GM21717 (cell line): ENCODE measurements around the gene MMP23B.

Experiments used
- ATAC-seq: cut with Tn5 transposase; IDR thresholded peaks from one replicate; pipeline ENCODE4 v1.9.1; 2021; ENCODE audit warnings: mild to moderate bottlenecking, moderate library complexity; ENCODE audit not compliant: unreplicated experiment

Gene MMP23B

DNA sequence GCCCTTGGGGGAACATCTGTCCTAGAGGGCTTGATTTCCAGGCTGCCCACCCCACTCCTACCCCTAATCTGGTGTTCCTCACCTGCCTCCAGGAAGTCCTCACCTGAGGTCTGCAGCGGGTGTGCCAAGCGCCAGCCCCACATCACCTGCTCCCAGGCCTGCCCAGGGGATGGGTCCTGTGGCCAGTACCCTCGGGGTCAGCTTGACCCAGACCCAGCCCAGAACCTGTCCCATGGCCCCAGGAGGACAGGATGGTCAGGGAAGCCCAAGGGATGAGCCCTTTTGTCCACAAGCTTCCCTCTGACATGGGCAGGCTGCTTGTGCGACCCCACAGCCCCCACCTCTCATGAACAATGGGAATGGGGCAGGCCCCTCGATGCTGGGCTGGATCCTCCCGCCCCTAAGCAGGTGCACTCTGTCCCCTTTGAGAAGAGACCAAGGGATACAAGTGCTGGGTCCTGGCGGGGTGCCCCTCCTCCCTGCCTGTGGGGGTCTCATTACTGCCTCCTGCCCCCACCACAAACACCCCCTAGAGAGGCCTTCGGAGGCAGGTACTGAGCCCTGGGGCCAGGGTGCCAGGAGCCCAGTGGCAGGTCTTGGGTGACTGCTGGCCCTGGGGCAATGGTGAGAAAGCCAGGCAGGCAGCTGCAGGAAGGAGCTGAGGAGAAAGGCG, 13.4 kb upstream of the MMP23B start:
- ATAC-seq: no peak

DNA sequence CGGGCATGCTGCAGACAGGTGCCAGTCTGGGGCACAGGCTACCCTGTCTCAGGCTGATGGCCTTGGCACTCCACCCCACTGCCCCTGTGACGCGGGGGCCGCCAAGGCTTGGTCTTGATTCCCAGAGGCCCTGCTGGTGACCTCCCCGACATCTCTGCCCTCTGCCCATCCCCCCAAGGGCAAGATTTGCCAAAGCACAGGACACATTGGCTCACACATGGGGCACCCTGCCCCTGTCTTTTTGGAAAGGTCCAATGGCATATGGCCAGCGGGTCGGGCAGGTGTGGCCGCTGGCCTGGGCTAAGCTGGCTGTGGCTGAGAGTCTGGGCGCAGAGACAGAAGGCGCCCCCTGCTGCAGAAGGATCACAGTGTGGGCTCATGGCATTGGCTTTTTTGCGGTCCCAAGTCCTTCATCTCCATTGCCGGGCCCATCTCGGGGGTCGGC, 12.0 kb upstream of the MMP23B start:
- ATAC-seq: no peak

DNA sequence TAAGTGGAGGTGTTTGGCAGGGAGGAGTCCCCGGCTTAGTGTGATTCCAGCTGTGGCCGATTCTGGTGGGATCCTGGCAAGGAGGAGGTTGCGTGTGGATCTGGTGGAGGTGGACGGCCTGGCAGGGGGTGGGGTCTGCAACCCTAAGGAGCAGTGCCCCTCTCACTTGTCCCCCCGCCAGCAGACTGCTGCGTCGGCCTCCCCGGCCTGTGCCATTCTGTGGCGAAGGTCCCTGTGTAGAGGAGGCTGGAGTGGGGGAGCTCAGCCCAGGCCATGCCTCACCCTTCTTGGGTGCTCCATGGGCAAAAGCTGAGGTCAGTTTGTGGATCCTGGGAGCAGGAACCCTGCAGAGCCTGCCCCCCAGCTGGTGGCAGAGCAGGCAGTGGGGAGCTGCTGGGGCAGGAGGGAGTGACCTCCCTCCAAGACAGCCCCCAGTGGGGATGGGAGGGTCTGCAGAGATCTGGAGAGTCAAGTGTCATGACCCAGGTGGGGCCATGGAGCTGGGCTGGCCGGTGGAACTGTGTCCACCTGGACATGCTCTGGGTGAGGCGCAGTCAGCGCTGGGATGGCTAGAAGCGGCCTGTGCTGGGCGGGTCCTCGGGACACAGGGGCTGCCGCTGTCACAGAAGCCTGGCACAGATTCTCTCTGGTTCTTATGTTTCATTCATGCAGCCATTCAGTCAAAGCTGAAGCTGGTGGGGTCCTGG, 11.4 kb upstream of the MMP23B start:
- ATAC-seq: no peak

DNA sequence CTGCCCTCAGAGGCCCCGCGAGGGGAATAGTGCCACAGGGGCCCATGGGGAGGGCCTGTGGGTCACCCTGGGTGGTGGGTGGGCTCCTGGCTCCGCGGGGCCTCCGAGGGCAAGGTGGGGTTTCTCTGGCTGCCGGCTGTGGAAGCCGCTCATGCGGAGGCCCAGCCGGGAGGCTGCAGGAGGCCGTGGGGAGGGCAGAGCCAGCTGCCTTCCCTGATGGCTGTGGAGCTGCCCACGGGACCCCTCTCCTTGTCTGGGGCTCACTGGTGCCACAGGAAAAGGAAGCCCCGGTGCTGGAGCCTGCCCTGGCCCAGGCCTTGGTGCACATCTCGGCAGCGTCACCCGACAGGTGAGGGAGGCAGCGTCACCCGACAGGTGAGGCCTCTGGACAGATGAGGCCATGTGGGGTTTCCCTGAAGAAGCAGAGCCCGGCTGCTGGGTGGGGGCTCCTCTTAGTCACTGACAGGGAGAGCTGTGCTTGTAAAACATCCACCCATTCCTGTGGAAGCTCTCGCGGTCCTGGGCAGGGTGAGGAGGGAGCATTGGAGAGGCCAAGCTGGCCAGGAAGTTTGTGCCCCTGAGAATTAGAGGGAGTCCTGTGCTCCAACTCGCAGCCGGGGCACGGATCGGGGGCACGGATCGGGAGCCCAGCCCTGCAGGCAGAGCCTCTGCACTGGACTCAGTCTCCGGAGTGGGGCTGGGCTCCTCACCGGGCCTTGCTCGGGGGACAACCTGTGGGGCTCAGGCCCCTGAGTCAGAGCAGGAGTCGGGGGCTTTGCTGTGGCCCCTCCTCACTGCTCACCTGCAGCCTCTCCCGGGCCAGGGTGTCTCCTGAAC, 10.6 kb upstream of the MMP23B start:
- no peak for ATAC-seq

DNA sequence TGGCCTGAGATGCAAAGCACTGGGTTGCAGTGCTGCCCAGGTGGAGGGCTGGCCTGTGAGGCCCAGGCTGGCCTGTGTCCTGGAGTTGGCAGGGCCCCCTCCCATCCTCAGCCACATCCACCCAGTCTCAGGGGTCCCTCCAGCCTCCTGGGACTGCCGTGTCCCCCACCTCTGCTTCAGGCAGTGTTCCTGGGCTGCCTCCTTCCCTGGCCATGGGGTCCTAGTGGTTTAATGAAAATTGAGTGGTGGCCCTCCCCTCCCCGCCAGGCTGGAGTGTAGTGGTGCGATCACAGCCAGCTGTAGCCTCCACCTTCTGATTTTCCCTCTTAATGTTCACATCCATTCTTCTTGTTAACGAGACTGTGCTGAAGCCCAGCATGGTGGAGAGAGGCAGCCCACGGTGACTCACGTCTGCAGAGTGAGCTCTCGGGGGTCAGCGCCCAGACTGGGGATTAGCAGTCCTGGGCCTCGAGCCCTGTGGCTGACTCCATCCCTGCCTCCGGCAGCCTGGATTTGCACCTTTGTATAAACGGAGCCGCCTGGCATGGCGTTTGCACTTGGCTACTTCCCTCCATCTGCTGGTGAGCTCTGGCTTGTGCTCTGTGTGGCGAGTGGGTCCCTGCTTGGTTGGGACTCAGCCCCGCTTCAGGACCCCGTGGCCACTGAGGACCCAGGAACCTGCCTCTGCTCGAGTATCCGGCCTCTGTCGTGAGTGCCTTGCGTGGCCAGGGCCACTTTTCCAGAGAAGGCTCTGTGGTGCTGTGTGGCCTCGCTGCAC, 9.8 kb upstream of the MMP23B start:
- no peak for ATAC-seq

DNA sequence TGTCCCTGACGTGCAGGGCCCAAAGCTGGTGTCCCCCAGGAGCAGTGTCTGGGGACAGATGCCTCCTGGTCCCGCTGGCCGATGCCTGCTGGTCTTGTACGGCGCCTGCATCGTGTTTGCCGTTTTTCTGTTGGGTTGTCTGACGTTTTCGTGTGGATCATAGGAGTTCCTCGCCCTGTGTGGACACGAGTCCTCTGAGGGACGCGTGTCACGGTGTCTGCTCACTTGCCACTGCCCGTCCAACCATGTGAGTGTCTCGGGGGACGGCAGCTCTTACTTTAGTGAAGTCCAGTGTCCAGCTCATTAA, 9.2 kb upstream of the MMP23B start:
- ATAC-seq: no peak

DNA sequence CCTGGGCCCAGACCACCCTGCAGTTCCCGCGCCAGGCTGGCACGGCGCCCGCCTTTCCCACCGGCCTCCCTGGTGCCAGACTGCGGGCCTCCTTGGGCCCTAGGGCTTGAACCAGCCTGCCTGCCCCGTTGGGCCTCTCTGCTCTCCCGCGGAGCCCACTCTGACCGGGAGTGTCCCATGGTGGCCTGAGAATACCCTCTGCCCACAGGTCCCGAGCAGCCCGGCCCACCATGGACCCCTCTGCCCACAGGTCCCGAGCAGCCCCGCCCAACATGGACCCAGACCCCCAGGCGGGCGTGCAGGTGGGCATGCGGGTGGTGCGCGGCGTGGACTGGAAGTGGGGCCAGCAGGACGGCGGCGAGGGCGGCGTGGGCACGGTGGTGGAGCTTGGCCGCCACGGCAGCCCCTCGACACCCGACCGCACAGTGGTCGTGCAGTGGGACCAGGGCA, 8.8 kb upstream of the MMP23B start:
- no peak for ATAC-seq

DNA sequence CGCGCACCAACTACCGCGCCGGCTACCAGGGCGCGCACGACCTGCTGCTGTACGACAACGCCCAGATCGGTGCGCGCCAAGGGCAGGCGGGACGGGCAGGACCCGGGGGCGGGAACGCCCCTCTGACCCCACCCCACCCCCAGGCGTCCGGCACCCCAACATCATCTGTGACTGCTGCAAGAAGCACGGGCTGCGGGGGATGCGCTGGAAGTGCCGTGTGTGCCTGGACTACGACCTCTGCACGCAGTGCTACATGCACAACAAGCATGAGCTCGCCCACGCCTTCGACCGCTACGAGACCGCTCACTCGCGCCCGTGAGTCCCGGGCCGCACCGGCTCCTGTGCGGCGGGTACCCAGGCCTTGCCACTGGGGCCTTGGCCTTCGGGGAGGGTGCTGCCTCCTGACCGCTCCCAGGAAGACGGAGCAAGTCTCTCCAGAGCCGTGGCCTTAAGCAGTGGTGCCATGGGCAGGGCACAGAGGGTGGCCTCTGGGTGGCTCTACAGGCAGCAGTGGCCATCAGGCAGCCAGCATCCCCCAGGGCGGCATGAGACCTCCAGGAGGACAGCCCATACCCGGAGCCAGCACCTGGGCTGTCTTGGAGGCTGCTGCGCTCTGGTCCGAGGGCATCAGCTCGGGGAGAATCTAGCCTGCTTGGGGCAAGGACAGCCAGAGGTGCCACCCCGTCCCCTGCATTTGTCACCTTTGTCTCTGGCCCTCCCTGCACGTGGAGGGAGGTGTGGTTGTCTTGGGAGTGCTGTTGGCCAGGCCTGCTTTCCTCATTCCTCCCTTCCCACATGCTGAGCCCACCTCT, 8.1 kb upstream of the MMP23B start:
- no peak for ATAC-seq

DNA sequence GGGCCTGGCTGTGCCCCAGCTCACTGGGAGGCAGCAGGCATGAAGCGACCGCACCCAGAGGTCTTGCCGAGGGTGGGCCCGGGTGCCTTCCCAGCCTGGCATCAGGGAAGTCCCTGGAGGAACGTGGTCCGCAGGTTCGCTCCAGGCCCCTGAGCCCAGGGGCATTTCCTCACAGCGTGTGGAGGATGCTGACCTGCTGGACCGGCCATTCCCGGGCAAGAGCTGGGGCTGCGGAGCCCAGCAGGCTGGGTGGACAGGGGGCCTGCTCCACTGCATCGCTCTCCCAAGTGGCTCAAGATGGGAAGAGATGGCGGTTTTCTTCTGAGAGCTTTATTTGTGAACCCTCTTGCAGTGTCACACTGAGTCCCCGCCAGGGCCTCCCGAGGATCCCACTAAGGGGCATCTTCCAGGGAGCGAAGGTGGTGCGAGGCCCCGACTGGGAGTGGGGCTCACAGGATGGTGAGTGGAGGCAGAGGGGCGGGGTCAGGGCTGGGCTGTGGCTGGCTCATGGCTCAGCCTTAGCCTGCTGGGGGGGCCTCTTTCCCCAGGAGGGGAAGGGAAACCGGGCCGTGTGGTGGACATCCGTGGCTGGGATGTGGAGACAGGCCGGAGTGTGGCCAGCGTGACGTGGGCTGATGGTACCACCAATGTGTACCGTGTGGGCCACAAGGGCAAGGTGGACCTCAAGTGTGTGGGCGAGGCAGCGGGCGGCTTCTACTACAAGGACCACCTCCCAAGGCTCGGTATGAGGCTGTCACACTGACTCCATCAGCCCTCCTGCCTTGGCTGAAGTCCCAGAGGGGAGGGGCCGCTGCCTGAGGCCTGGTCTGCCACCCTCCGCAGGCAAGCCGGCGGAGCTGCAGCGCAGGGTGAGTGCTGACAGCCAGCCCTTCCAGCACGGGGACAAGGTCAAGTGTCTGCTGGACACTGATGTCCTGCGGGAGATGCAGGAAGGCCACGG, 7.2 kb upstream of the MMP23B start:
- no peak for ATAC-seq

DNA sequence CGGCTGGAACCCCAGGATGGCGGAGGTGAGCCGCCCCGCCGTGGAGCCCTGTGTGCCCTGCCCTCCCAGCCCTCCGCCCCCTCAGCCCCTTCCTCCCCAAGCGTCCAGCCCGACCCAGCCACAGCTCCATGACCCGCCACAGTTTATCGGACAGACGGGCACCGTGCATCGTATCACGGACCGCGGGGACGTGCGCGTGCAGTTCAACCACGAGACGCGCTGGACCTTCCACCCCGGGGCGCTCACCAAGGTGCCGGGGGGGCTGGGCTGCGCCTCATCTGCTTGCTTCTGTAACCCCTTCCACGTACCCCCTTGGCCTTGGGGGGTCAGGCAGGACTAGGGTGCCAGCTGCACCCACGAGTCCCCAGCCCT, 6.6 kb upstream of the MMP23B start:
- no peak for ATAC-seq

DNA sequence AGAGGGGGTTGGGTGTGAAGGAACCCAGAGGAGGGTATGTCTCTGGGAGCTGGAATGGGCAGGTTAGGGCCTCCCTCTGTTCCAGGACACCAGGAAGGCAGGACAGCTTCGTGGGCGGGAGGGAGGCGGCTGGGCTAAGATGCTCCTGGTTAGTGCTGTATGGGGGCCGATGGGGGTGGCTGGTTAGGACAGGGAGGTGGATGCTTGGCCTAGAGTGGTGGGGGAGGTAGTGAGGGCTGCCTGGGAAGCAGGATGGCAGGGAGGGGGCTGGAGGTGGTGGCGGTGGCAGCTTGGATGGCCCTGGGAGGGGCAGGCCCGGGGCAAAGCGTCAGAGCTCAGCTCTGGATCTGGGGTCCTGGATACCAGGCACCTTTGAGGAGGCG, 6.2 kb upstream of the MMP23B start:
- ATAC-seq: no peak

DNA sequence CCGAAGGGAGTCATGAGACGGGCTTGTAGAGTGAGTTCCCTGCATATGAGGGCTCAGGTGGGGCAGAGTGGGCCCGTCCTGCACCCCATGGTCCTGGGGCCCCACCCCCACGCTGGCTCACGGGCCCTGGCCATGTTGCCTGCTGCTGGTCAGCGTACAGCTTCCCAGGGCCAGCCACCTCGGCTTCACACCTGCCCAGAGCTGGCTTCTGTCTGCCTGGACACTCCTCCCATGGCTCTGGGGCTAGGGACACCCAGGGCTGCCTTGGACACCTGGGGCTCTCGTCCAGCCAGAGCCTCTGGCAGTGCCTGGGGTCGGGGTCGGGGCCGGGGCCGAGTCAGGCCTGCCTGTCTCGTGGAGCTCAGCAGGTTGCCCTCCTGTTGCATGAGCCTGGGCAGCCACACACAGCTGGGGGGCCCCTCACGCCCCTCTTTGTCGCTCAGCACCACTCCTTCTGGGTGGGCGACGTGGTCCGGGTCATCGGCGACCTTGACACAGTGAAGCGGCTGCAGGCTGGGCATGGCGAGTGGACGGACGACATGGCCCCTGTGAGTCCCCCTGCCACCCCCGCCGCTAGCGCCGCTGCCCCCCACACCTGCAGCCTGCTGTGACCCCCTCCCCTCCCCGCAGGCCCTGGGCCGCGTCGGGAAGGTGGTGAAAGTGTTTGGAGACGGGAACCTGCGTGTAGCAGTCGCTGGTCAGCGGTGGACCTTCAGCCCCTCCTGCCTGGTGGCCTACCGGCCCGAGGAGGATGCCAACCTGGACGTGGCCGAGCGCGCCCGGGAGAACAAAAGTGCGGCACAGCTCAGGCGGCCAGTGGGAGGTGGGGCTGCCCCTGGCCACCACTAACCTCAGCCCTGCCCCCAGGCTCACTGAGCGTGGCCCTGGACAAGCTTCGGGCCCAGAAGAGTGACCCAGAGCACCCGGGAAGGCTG, 5.5 kb upstream of the MMP23B start:
- ATAC-seq: no peak

DNA sequence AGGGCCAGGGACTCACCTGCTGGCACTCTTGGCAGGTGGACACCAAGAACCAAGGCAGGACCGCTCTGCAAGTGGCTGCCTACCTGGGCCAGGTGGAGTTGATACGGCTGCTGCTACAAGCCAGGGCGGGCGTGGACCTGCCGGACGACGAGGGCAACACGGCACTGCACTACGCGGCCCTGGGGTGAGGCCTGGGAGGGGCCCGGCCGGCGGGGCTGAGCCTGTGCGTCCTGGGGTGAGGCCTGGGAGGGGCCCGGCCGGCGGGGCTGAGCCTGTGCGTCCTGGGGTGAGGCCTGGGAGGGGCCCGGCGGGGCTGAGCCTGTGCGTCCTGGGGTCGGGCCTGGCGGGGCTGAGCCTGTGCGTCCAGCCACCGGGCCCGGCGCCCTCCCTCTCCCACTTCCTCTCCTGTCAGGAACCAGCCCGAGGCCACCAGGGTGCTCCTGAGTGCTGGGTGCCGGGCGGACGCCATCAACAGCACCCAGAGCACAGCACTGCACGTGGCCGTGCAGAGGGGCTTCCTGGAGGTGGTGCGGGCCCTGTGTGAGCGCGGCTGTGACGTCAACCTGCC, 4.6 kb upstream of the MMP23B start:
- no peak for ATAC-seq

DNA sequence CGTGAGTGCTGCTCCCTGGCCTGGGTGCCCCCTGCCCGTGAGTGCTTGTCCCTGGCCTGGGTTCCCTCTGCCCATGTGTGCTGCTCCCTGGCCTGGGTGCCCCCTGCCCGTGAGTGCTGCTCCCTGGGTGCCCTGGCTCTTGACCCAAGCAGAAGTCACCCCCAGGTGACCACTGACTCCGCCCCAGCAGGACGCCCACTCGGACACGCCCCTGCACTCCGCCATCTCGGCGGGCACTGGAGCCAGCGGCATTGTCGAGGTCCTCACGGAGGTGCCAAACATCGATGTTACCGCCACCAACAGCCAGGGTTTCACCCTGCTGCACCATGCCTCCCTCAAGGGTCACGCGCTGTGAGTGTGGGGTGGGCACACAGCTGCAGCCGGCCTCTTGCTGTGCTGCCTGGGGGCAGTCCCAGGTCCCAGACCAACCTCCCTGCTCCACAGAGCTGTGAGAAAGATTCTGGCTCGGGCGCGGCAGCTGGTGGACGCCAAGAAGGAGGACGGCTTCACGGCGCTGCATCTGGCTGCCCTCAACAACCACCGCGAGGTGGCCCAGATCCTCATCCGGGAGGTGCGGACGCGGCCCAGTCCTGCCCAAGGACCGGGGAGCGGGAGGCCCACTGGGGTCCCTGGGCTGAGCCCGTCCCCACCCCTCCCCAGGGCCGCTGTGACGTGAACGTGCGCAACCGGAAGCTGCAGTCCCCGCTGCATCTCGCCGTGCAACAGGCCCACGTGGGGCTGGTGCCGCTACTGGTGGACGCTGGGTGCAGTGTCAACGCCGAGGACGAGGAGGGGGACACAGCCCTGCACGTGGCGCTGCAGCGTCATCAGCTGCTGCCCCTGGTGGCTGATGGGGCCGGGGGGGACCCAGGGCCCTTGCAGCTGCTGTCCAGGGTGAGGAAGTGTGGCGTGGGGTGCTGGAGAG, 3.9 kb upstream of the MMP23B start:
- ATAC-seq: no peak

DNA sequence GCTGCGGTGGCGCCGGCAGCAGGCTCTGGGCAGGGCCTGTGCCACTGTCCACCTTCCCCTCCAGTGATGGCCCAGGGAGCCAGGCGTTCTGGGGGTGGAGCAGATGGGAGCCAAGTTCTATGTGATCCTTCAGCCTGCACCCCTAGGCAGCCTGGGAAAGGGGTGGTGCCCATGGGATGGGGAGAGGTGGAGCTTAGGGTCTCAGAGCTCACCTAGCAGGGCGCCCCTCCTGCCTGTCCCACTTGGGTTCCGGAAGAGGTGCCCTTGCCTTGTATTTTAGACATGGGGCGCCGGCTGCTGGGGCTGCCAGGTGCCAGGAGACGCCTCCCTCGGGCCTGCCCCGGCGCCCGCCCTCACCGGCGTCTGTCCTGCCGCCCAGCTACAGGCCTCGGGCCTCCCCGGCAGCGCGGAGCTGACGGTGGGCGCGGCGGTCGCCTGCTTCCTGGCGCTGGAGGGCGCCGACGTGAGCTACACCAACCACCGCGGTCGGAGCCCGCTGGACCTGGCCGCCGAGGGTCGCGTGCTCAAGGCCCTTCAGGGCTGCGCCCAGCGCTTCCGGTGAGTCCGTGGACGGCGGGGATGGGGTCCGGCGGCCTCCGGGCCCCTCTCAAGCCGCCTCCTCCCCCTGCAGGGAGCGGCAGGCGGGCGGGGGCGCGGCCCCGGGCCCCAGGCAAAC, 3.1 kb upstream of the MMP23B start:
- no peak for ATAC-seq
